Activated CD4-positive, alpha-beta T cell treated with anti-CD3 and anti-CD28 coated beads for 1 hour (primary cell): ENCODE measurements around the gene KLHL21.

Source experiments
- DNase-seq: peaks from one replicate; pipeline ENCODE4 v3.0.0-alpha.2; 2020

Gene KLHL21

DNA sequence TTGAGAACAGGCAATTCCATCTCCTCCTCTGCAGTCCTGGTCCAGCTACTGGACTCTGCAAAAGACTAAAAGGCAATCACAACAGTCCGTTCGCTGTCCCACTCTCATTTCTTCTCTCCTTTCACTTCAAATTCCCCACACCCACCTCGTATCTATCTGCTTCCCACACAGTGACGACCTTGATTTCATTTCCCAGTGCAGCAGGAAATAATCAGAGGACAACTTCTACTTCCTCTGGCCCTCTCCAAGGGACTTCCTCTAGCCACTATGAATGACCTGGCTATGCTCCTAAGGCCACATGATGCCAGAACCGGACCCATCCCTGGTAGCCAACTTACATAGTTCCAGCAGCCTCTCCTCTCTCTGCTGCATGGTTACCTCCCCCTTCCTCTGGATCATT, 56.3 kb downstream of the KLHL21 start:
- DNase-seq: no peak

DNA sequence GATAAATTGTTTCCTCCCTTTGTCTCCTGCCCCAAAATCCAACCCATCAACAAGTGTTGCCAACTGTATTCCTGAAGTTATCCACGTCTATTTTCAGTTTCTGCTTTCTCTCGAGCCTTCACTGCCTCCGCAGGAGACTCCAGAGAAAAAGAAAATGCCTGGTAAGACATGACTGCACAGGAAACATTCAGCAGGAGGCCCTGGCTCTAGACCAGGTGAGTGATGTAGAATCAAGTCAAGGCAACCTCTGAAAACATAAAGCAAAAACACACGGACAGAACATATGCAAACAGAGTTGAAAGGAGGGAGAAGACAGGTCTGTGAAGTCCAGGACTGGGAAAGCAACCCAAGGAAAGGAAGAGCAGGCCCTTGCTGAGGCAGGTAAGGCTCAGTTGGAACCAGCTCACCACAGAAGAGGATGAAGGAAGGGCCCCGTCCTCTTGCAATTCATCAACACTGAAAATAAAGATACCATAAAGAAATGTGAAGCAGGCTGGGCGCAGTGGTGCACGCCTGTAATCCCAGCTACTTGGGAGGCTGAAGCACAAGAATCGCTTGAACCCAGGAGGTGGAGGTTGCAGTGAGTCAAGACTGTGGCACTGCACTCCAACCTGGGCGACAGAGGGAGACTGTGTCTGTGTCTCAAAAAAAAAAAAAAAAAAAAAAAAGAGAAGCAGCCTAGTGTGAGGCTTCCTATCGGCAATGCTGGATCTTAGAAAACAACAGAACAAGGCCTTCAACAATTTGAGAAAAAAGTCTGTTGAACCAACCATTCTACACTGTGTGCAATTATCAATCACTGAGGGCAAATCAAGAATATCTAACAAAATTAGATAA, 57.2 kb downstream of the KLHL21 start:
- no peak for DNase-seq

GRCh38 chr1:6544831-6545230, 57.8 kb downstream of the KLHL21 start:
- no peak for DNase-seq
